GM21717 (cell line): ENCODE measurements around the gene ASCC3.

Experiments
- ATAC-seq: cut with Tn5 transposase; IDR thresholded peaks from one replicate; pipeline ENCODE4 v1.9.1; 2021; ENCODE audit warnings: mild to moderate bottlenecking, moderate library complexity; ENCODE audit not compliant: unreplicated experiment

Gene ASCC3

DNA sequence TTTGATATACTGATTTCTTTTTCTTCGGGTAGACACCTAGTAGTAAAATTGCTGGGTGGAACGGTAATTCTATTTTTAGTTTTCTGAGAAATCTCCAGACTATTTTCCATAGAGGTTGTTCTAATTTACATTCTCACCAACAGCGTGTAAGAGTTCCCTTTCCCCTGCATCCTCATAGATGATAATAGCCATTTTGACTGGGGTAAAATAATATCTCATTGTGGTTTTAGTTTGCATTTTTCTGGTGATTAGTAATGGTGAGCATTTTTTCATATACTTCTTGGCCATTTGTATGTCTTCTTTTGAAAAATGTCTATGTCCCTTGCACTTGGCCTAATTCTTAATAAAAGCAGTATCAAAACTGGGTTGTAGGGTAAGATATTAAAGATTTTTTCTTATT, 267.5 kb downstream of the ASCC3 start:
- ATAC-seq = no peak

DNA sequence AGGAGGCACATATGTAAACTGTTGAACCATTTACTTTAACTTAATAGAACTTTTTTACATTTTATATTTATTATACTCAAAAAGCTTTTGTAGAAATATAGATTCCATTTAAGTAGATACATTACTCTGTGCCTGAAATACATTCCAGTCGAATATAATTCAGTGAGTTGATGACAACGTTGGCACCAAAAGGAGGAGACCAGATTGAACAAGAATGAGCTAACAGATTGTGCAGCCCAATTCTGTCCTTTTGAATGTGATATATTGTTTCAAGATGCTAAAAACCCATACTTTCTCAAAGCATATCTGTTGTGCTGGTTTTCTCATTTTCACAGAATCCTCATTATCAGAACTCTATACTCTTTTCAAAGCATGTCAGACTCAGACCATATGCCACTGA, 269.0 kb downstream of the ASCC3 start:
- no peak for ATAC-seq

DNA sequence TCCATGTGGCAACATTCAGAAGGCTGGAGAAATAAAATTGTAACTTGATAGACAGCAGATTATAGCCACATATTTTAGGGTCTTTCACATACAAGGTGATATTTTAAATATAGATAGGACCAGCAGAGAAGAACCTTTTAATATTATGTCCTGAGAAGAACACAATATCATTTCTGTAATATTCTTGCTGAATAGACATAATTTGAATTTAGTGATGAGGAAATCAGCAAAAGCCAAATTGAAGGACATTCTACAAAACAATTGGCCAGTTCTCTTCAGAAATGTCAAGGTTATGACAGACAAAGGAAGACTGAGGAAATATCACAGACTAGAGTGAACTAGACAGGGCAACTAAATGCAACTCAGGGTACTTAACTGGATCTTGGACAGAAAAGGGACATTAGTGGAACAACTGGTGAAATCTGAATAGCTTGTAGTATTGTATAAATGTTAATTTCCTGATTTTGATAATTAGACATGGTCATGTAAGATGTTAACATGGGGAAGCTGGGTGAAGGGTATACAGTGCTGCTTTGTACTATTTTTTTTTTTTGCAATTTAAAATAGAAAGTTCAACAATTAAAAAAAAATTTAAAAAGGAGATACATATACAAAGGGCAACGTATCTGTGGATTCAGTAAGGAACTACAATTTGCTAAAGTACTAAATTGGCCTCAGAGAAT, 281.9 kb downstream of the ASCC3 start:
- ATAC-seq = no peak

DNA sequence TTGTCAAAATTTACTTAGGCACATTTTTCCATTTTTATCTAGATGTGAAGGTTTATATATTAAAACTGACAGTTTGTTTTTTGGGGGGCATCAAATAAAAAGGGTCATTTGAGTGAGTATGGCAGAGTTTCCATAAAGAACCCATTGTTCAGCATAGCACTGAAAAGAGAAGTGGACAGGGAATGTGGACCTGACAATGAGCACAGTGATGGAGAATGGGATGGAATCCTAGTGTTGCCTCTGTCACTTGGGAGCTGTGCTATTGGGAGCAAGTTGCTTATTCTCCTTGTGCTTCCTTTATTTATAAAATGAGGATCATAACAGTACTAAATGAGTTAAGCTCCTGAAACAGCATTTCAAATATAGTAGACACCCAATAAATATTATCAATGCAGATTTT, 285.7 kb downstream of the ASCC3 start:
- ATAC-seq = no peak

DNA sequence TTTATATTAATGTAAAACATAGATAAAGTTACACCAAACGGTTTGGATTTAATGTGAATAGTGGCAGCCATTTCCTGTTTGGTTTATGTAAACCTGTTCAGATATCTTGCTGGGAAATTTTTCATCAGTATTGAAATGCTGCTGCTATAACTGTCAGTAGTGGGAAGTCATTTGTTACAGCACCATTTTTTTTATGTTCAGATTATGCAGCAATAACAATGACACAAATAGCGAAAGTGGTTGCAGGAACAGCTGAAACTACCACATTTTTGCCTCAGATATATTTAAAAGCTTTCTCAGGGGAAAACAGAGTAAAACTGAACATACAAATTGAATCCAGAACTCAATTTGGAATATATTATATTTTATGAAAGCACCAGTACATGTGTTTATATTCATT, 287.6 kb downstream of the ASCC3 start:
- ATAC-seq = no peak

DNA sequence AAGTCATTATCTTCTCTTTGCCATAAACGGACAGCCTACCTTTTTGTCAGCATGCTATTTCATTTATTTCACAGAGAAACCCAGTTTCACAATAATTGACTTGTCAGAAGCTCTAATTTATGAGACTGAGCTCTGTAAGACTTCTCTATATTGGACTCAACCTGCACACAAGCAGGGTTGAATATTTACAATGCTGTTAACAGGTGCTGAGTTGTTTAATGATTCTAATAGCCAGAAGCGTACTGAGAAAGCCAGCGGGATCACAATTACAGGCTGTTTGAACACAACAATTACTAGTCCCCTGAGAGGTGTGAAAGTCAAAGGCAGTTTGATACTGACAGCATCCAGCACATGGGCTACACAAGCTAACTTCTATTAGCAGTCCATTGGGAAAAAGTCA, 288.2 kb downstream of the ASCC3 start:
- ATAC-seq = no peak

DNA sequence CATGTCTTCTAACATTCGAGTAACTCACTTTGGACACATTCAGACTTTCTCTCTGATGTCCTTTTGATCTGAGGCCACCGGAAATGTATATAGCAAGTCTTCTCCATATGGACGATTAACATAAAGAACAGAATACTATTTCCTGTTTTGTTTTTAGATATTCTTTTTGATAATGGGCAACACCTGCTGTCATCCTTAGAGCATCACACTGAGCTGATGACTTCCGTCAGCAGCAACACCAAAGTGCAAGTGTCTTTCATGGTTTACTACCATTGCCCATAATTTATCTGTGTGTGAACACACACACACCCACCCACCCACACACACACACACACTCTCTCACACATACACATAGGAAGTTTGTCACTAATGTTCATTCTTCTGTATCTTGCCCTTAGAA, 303.7 kb downstream of the ASCC3 start:
- ATAC-seq = no peak

DNA sequence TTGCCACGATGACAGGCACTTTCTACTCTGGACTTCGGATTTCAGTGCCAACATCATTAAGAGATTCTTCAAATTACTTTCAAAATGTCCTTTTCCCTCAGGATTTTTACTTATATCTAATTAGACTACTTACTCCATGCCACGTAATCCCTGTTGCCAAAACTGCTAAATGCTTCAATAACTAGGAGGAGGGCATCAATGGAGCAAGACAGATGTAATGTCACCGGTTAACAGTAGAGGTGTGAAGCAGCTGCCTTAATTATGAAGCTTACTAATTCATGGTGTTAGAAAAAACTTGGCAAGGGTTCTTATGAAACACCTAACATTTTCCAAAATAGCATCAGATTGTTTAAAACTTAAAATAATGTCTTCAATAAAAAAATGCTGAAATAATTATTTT, 305.2 kb downstream of the ASCC3 start:
- no peak for ATAC-seq

DNA sequence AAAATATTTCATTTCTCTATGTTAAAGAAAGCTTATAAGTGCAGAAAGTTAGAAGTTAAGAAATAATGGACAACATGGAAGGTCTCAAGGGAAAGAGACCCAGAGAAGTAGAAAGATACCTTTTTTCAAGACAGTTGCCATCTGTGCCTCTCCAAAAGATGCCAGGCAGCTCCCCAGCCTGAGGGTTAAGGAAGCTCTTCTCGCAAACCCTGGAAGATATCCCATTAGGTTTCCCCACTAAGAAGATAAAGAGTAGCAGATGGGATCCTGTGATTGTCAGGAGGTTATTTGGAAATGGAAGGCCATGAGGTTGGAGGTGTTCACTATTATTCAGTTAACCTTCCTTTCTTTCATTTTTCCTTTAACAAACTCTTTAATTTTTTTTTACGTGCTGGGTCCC, 306.3 kb downstream of the ASCC3 start:
- no peak for ATAC-seq

DNA sequence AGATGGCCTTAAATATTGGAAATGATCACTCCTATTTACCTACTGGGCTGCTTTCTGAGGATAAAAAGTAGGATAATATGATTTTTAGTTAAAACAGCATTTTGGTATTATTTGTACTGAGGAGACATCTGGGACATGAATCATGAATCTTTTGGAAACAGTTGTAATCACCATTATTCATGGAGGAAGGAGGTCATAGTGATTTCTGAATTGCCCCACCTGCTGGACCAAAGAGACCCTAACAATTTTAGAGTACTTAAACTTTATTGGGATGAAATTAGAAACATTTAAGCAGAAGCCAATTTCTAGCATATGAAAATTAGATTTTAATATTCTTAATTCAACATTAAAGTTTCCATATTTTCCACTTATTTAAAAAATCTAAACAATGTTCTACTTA, 308.0 kb downstream of the ASCC3 start:
- no peak for ATAC-seq

DNA sequence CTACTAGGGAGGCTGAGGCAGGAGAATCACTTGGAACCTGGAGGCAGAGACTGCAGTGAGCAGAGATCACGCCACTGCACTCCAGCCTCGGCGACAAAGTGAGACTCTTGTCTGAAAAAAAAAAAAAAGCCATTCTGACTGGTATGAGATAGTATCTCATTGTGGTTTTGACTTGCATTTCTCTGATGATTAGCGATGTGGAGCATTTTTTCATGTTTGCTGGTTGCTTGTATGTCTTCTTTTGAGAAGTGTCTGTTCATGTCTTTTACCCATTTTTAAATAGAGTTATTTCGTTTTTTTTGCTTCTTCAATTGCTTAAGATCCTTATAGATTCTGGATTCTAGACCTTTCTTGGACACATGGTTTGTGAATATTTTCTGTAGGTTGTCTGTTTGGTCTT, 312.9 kb downstream of the ASCC3 start:
- ATAC-seq = no peak

DNA sequence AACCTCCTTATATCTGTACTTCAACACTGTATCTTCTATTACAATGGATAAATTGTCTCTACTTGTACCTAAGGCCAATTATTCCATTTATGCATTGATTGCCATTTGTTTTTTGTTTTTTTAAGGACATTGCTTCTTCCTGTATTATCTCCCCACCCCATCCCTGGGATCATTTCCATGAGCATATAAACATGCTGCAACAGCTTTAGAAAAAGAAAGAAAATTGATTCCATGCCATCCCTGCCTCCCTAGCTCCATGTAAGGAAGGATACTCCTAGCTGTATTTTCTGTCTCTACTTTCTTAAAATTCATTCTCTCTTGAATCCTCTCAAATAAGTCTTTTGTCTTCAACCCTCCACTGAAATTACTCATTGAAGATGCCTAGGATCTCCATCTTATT, 314.6 kb downstream of the ASCC3 start:
- ATAC-seq = no peak

DNA sequence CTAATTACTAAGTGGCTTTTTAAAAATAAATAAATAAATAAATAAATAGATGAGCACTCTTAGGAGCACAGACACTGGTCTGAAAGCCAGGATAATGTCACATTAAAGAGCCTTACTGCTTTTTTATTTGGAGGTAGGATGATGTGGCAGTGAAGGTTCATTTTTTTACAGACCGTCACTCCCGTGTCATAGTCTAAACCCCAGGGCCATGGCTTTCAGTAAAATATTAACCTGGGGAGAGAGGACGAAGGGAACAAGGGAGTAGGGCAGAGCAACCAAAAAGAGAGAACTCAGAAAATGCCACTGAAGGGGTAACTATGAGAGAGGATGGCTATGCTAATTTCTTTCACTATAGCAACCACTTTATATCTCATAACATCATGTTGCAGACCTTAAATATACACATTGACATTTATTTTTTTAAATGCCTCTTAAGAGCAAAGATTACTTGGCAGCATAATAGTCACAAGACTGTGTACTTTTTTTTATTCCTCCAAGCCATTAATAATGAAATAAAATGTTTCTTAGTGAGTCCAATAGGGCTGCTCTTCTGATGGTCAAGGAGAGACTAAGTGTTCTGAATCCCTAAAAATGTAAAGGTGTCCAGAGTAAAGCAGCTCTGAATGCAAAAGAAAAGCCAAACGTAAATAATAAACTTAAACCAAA, 315.6 kb downstream of the ASCC3 start:
- ATAC-seq = no peak

DNA sequence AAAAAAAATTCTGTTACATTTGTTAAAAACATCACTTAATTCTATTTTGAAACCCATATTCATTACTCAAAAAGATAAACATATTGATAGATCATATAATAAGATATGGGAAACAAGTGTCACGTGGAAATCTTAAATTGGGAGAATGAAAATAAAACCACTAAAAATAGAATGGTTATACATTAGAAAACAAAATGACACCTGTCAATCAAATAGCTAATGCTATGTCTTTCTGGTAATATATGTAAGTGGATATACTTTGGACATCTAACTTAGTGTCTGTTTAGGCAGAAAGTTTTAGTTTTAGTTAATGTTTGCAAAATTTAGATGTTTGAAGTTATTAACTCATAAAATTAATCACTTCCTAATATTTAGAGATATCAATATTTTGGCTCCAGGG, 321.3 kb downstream of the ASCC3 start:
- ATAC-seq = no peak

DNA sequence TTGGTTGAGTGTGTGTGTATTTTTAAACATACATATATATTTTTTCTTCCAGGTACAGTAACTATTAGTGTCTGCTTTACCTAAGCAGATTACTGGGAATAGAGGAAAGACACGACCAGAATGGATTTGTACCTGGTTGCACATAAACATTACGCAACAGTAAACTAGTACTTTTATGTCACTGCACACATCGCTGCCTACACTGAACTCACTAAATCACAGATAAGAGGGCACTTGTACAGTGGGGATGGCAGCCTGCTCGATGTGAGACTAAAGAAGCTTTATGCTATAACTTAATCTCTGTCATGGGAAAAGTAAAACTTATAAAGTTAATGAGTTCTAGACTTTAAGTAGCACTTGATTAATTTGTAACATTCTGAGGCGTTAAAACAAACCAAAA, 326.9 kb downstream of the ASCC3 start:
- ATAC-seq = no peak

DNA sequence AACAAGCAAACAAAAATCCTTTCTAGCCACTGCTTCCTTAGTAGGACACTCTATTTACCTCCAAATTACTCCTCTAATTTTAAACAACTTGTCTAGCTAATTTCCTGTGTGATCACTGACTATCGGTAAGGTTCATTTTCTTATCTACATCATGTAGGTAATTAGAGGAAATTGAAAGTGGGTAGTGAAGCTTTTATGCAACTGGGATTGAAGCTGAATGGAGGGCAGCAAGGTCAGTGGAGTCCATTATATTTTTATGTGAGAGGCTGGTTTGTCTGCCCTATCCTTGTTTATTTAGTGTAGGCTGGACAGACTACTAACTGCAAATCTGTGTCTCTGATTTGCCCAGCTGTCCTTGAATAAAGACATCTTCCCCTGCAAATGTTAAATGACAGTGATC, 327.9 kb downstream of the ASCC3 start:
- ATAC-seq = no peak

DNA sequence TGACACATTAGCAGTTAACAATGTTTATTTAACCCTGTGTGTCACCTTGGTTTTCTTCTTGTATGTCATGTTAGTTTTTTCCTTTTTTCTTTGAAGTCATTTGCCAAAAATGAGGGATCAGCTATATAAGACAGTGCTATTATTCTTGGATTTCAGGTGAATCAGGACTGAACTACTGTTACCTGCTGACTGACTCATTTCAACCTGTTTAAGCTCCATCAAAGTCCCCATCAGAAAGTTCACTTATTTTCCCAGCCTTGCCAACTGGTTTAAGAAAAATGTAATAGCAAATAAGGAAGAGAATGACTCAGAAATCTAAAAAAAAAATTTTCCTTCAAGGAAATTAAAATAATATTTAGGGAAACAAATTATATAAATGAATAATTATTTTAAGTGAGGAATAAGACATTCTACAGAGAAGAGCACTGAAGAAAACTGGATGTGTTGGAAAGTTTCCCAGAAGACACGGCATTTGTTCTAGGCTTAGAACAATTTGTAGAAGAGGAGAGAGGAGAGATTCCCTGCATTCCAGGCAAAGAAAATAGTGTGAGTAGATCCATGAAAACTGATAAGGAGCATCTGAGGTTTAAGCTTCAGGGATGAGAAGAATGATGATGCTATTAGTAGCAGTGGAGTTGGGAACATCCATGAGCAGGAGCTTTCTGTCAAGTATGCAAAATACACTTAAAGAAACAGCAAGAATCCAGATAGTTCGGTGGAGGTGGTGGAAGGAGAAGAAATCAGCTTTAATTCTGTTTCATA, 331.5 kb downstream of the ASCC3 start:
- ATAC-seq = no peak

DNA sequence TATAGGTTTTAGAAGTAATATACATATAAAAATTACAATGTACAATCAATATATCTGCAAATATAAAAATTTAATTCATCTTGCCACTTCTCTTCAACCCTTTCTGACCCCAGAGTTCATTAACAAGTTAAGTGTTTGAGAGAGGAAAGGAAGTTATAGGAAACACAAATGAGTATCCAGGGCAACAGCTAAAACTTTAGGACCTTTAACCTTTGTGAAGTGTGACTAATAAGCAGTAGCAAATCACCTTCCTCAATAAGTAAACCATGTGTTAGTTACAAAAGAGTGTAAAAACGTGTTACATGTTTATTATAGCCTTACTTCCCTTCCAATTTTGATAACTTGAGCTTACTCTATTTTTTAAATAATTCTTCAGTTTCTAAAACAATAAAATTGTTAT, 343.0 kb downstream of the ASCC3 start:
- no peak for ATAC-seq

DNA sequence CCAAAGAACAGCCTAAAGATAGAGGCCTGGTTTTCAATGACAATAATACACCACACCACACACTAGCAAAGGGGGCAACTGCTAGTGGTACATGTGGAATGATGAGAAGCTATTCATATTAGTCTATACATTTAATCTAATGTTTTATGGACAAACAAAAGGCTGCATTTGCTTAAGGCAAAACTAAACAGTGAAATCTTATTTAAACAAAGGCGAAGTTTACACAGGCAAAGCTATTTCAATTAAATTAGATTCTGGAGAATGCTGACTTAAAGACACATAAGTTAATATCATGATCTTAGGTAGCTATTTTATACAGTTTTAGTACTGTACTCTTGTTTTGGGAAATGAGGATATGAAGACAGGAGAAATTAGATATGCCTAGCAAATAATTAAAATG, 362.5 kb downstream of the ASCC3 start:
- no peak for ATAC-seq

DNA sequence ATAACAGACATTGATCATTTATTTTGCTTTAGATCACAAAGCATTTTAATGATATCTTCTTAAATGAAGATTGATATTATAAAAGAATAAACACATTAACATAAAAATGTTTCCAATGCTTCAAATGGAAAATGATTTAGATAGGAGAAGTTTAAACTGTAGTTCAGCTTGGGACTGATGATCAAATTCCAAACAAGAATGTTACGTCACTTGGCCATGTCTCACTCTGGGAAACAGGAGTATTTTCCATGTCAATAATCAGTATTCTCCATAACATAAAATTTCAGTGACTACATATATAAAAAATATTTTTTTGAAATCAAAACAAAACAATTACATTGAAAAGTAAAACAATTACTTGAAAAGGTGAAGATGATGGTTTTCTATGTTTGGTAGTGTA, 363.5 kb downstream of the ASCC3 start:
- no peak for ATAC-seq

DNA sequence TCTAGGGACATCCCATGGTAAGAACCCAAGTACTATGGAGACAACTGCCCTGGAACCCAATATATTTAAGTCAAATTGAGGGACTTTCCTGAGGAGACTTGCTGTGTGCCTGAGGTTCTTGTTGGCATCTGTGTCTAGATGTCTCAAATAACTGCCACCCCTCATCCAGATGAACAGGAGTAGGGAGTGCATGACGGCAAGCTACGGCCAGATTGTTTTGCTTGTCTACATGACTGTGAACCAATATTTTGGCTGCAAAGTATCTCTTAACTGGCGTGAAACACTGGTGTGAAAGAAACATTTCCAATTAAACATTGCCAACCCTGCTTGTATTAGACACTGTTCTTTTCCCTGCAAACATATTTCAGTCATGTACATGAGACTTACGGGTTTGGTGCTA, 364.0 kb downstream of the ASCC3 start:
- ATAC-seq = no peak

DNA sequence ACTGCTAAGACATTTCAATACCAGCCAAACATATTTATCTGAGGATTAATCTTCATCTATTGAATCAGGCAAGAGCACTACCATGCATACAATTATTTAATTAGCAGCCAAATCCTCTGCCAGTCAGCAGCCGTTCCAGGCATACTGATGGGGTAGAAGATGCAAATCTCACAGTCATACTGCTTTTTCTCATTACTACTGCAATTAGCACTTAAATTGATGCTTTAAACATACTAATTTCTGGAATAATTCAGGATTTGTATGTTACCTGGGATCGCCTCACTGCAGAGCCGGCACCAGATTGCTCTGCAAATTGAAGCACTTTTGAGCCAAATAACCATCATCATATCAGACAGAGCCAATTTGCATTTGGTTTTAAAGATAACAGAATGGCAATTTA, 366.5 kb downstream of the ASCC3 start:
- ATAC-seq = no peak
